T-helper 1 cell (primary cell): Measurements from ENCODE around the gene TBCD.
"Not testable (repeated sequence)": the region's sequence is repeated elsewhere in the genome, so short reads cannot be mapped to it uniquely, and the experiment has no call there.

Experiments
- DNase-seq, 5 donors: peaks; one replicate each; pipeline ENCODE4 v3.0.0-alpha.2; 2012 to 2020

The TBCD gene

GRCh38 chr17:82959990-82960418, 208.1 kb downstream of the TBCD start:
- DNase-seq: no peak

GRCh38 chr17:82960419-82961271, 208.8 kb downstream of the TBCD start:
- no peak for DNase-seq

GRCh38 chr17:82961366-82962162, 209.7 kb downstream of the TBCD start:
- no peak for DNase-seq

- DNase-seq: no peak
These were observed 210.4 kb downstream of the TBCD start for GRCh38 chr17:82962163-82962720.

- peak in 1 of 5 donors; percentile 21 for DNase-seq
These were observed 211.5 kb downstream of the TBCD start for GRCh38 chr17:82963104-82963950.

GRCh38 chr17:82964451-82964850, 212.6 kb downstream of the TBCD start:
- not testable (repeated sequence) for DNase-seq

- DNase-seq: no peak
These were observed 213.0 kb downstream of the TBCD start for GRCh38 chr17:82964851-82965341.

GRCh38 chr17:82965371-82965770, 213.5 kb downstream of the TBCD start:
- no peak for DNase-seq

GRCh38 chr17:82966415-82966814, 214.6 kb downstream of the TBCD start:
- DNase-seq: no peak

- DNase-seq: no peak
These were observed 215.6 kb downstream of the TBCD start for GRCh38 chr17:82967268-82968032.

GRCh38 chr17:82968033-82968841, 216.4 kb downstream of the TBCD start:
- not testable (repeated sequence) for DNase-seq

GRCh38 chr17:82970067-82970466, 218.2 kb downstream of the TBCD start:
- DNase-seq: no peak

GRCh38 chr17:82970818-82971590, 219.1 kb downstream of the TBCD start:
- no peak for DNase-seq

GRCh38 chr17:82972836-82973372, 221.0 kb downstream of the TBCD start:
- DNase-seq: no peak

- DNase-seq: no peak
These were observed 221.7 kb downstream of the TBCD start for GRCh38 chr17:82973456-82974135.

GRCh38 chr17:82974136-82974952, 222.5 kb downstream of the TBCD start:
- no peak for DNase-seq

GRCh38 chr17:82976982-82977488, 225.2 kb downstream of the TBCD start:
- DNase-seq: no peak

GRCh38 chr17:82977606-82978005, 225.7 kb downstream of the TBCD start:
- no peak for DNase-seq
